Measurements from ENCODE around the gene OFD1.

Gene OFD1

GRCh38 chrX:13778916-13779315 lies 44.4 kb downstream of the OFD1 start:
- no peaks in the 10 kb centered on the region for H3K9me3 ChIP-seq (replicated peaks; ENCODE audit: insufficient read depth, low read length)

GRCh38 chrX:13780868-13781427 lies 46.4 kb downstream of the OFD1 start:
- H4K20me1 ChIP-seq (ENCODE audit: insufficient read depth, low read length), result no peaks in the 10 kb centered on the region
- no peaks in the 10 kb centered on the region for H3K9me2 ChIP-seq (replicated peaks; ENCODE audit: insufficient read depth, low read length)
- no peaks in the 10 kb centered on the region for H3K36me3 ChIP-seq (replicated peaks; ENCODE audit: insufficient read depth, low read length)
- no peaks in the 10 kb centered on the region for H3K4me1 ChIP-seq (ENCODE audit: low read length)
- no peaks in the 10 kb centered on the region for H3K27me3 ChIP-seq (replicated peaks; ENCODE audit: insufficient read depth, low read length)
- H3K79me2 ChIP-seq (ENCODE audit: low read length), result no peaks in the 10 kb centered on the region
- no peak overlapping the region for H3K9ac ChIP-seq (ENCODE audit: low read length)
- no peak for DNase-seq
- no peak for TF ChIP-seq EZH2 (optimal IDR thresholded peaks at IDR 0.05; ENCODE audit: low read depth, low read length)
- TF ChIP-seq CTCF (IDR thresholded peaks at IDR 0.05; ENCODE audit: low read length), result no peak
- no peak for TF ChIP-seq EZH2phosphoT487 (IDR thresholded peaks at IDR 0.05; ENCODE audit: low read length)
- H2AFZ ChIP-seq (ENCODE audit: low read length), result no peak overlapping the region
- no peak overlapping the region for H3K4me3 ChIP-seq (ENCODE audit: low read length)
- no peak overlapping the region for H3K4me2 ChIP-seq (ENCODE audit: low read depth, low read length)
- no peaks in the 10 kb centered on the region for H3F3A ChIP-seq (ENCODE audit: insufficient read depth, low read length)
- H3K27ac ChIP-seq (ENCODE audit: low read length), result no peak overlapping the region
- no peaks in the 10 kb centered on the region for H3K9me3 ChIP-seq (replicated peaks; ENCODE audit: insufficient read depth, low read length)

More at GRCh38 chrX:13778916-13779315, 44.4 kb downstream of the OFD1 start:
- H3K27ac ChIP-seq (ENCODE audit: low read length), result no peak overlapping the region
- no peak overlapping the region for H3K9ac ChIP-seq (ENCODE audit: low read length)
- no peak for TF ChIP-seq CTCF (IDR thresholded peaks at IDR 0.05; ENCODE audit: low read length)
- TF ChIP-seq EZH2 (optimal IDR thresholded peaks at IDR 0.05; ENCODE audit: low read depth, low read length), result no peak
- no peak for TF ChIP-seq EZH2phosphoT487 (IDR thresholded peaks at IDR 0.05; ENCODE audit: low read length)
- H3K4me3 ChIP-seq (ENCODE audit: low read length), result no peak overlapping the region
- no peaks in the 10 kb centered on the region for H3K79me2 ChIP-seq (ENCODE audit: low read length)
- no peaks in the 10 kb centered on the region for H4K20me1 ChIP-seq (ENCODE audit: insufficient read depth, low read length)
- no peaks in the 10 kb centered on the region for H3K4me1 ChIP-seq (ENCODE audit: low read length)
- no peaks in the 10 kb centered on the region for H3K9me2 ChIP-seq (replicated peaks; ENCODE audit: insufficient read depth, low read length)
- no peak overlapping the region for H3K4me2 ChIP-seq (ENCODE audit: low read depth, low read length)
- H2AFZ ChIP-seq (ENCODE audit: low read length), result no peak overlapping the region
- H3F3A ChIP-seq (ENCODE audit: insufficient read depth, low read length), result no peaks in the 10 kb centered on the region
- no peak for DNase-seq
- no peaks in the 10 kb centered on the region for H3K27me3 ChIP-seq (replicated peaks; ENCODE audit: insufficient read depth, low read length)
- no peaks in the 10 kb centered on the region for H3K36me3 ChIP-seq (replicated peaks; ENCODE audit: insufficient read depth, low read length)

GRCh38 chrX:13786048-13786447 lies 51.5 kb downstream of the OFD1 start:
- H3K27me3 ChIP-seq (replicated peaks; ENCODE audit: insufficient read depth, low read length), result no peaks in the 10 kb centered on the region
- TF ChIP-seq EZH2phosphoT487 (IDR thresholded peaks at IDR 0.05; ENCODE audit: low read length), result no peak
- TF ChIP-seq EZH2 (optimal IDR thresholded peaks at IDR 0.05; ENCODE audit: low read depth, low read length), result no peak
- no peak for TF ChIP-seq CTCF (IDR thresholded peaks at IDR 0.05; ENCODE audit: low read length)
- H3K9ac ChIP-seq (ENCODE audit: low read length), result no peak overlapping the region
- no peak for DNase-seq
- no peak overlapping the region for H3K4me2 ChIP-seq (ENCODE audit: low read depth, low read length)
- H3K27ac ChIP-seq (ENCODE audit: low read length), result no peak overlapping the region
- no peaks in the 10 kb centered on the region for H3K36me3 ChIP-seq (replicated peaks; ENCODE audit: insufficient read depth, low read length)
- no peak overlapping the region for H3K4me3 ChIP-seq (ENCODE audit: low read length)
- no peak overlapping the region for H2AFZ ChIP-seq (ENCODE audit: low read length)
- H3K4me1 ChIP-seq (ENCODE audit: low read length), result no peaks in the 10 kb centered on the region
- no peaks in the 10 kb centered on the region for H3K9me2 ChIP-seq (replicated peaks; ENCODE audit: insufficient read depth, low read length)
- H3K79me2 ChIP-seq (ENCODE audit: low read length), result no peaks in the 10 kb centered on the region
- no peaks in the 10 kb centered on the region for H3F3A ChIP-seq (ENCODE audit: insufficient read depth, low read length)
- no peaks in the 10 kb centered on the region for H4K20me1 ChIP-seq (ENCODE audit: insufficient read depth, low read length)
- no peaks in the 10 kb centered on the region for H3K9me3 ChIP-seq (replicated peaks; ENCODE audit: insufficient read depth, low read length)
